ENCODE data around the gene ZDHHC17.

Gene ZDHHC17

GRCh38 chr12:76820888-76821482 lies 57.1 kb downstream of the ZDHHC17 start:
- DNase-seq (ENCODE audit: low spot score) = peak; percentile 52

GRCh38 chr12:76830436-76830835 lies 66.5 kb downstream of the ZDHHC17 start:
- no peak for DNase-seq (ENCODE audit: low spot score)

- DNase-seq (ENCODE audit: low spot score) = no peak
Observed at GRCh38 chr12:76836633-76837032, 72.7 kb downstream of the ZDHHC17 start.

- no peak for DNase-seq (ENCODE audit: low spot score)
Observed at GRCh38 chr12:76847260-76847659, 83.3 kb downstream of the ZDHHC17 start.

- DNase-seq (ENCODE audit: low spot score) = no peak
Observed at GRCh38 chr12:76848132-76848531, 84.2 kb downstream of the ZDHHC17 start.

GRCh38 chr12:76852106-76852505 lies 88.2 kb downstream of the ZDHHC17 start:
- DNase-seq (ENCODE audit: low spot score) = no peak

- no peak for DNase-seq (ENCODE audit: low spot score)
Observed at GRCh38 chr12:76855271-76855670, 91.4 kb downstream of the ZDHHC17 start.

- DNase-seq (ENCODE audit: low spot score) = no peak
Observed at GRCh38 chr12:76856018-76856644, 92.2 kb downstream of the ZDHHC17 start.

GRCh38 chr12:76859611-76860010 lies 95.7 kb downstream of the ZDHHC17 start:
- DNase-seq (ENCODE audit: low spot score) = no peak

GRCh38 chr12:76860256-76860655 lies 96.3 kb downstream of the ZDHHC17 start:
- no peak for DNase-seq (ENCODE audit: low spot score)

GRCh38 chr12:76863005-76863670 lies 99.2 kb downstream of the ZDHHC17 start:
- peak; percentile 86 for DNase-seq (ENCODE audit: low spot score)

- peak; percentile 45 for DNase-seq (ENCODE audit: low spot score)
Observed at GRCh38 chr12:76863837-76864236, 99.9 kb downstream of the ZDHHC17 start.

- no peak for DNase-seq (ENCODE audit: low spot score)
Observed at GRCh38 chr12:76864791-76865400, 101.0 kb downstream of the ZDHHC17 start.

GRCh38 chr12:76866151-76866567 lies 102.2 kb downstream of the ZDHHC17 start:
- DNase-seq (ENCODE audit: low spot score) = peak; percentile 13

- DNase-seq (ENCODE audit: low spot score) = peak; percentile 73
Observed at GRCh38 chr12:76866726-76867125, 102.8 kb downstream of the ZDHHC17 start.

GRCh38 chr12:76871082-76871481 lies 107.2 kb downstream of the ZDHHC17 start:
- DNase-seq (ENCODE audit: low spot score) = no peak

GRCh38 chr12:76871742-76872141 lies 107.8 kb downstream of the ZDHHC17 start:
- DNase-seq (ENCODE audit: low spot score) = no peak

- DNase-seq (ENCODE audit: low spot score) = no peak
Observed at GRCh38 chr12:76872415-76872814, 108.5 kb downstream of the ZDHHC17 start.

- DNase-seq (ENCODE audit: low spot score) = no peak
Observed at GRCh38 chr12:76874027-76874426, 110.1 kb downstream of the ZDHHC17 start.

- DNase-seq (ENCODE audit: low spot score) = no peak
Observed at GRCh38 chr12:76874491-76875190, 110.7 kb downstream of the ZDHHC17 start.

GRCh38 chr12:76876696-76877229 lies 112.8 kb downstream of the ZDHHC17 start:
- no peak for DNase-seq (ENCODE audit: low spot score)
